Measurements from ENCODE around the gene IRF6.

IRF6 gene

DNA sequence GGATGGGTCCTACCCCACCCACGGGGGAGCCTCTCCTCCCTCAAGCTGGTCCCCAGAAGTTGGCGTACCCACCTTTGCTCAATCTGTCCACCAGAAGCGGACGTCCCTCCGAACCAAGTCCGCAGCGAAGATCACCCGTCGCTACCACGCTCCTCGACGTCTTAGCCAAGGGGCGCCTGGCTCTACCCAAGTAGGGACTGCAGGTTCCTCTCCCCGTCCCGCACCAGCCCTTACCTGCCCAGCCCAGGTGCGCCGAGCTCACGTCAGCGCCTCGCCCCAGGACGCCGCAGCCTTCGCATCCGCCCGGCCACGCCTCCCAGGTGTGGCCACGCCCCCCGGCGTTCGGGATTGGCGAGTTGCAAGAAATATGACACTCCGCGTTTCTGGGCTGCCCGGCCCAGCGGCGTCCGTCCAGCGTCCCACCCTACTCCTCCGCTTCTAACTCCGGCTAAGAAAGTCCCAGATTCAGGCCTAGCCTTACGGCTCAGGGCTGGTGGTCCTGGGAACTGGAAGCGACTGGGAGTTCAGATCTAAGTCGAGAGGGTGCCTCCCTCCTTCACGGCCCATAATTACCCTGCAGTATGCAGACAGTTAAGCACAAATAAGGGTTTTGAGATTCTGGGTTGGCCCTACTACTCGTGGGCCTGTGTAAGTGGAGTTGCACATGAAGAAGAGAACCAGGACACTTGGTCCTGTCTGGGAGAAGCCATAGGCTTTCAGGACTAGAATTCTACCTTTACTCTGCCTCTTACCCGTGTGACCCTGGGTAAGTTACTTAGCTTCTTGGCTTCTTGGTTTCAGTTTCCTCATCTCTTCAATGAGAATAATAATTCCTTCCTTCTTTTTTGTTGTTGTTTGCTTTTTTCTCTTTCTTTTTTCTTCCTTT is at the start of gene IRF6:
Gene IRF6, minus strand, starts transcription at position 268 of the 886 bp plus-strand sequence. CDS start 4,729 bp downstream, outside the sequence.
- peak; percentile 5 for FAIRE-seq

DNA sequence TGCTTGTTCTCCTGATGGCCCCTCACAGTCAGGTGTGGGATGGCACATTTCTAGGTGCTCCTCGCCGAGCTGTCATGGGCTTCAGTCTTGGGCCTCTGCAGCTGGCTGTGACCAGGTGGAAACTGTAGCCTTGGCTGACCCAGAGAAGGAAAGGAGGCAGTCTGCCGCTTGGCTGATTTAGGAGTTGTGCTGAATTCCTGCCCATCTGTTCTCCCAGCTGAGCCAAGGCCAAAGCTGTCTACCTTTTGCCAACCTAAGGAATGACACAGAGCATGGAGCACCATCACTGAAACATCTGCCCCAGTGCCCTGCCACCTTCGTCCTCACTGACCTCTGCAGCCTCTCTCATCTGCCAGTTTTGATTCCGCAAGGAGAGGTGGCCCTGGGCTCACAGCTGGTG is 49.7 kb upstream of the IRF6 start:
- FAIRE-seq, result no peak

DNA sequence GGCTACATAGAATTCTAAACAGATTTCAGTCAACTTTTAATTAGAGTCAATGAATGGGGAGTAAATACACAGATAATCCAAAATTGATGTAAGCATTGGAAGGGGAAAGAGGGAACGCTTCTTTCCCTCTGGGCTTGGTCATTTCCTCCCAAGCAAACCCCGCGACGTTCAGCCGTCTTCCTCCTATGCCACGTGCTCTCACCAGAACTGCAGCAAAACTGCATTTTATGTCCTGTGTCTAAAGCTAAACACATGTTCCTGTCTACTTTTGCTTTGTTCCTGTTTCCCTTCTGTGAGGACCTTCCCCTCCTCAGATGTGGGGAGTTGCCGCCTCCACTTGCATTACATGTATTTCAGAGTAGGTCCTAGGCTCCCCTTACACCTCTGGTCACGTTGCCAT is 49.1 kb upstream of the IRF6 start:
- FAIRE-seq, result no peak

DNA sequence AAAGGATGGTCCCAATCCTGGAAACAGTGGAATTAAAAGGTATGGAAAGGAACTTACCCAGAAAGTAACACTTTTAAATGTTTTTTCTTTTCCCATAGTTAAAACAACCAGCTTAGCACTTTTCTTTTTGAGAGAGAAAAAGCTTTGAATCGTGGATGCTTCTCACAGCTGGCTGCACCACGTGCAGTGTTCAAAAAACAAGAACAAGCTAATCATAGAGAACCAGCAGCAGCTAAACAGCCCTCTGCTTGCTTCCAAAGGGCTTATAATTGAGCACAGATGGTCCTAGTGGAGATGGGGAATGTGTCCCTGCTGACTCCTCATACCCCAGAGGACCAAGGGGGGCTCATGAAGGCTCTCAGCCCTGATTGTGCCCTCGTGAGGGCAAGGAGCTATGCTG is 48.3 kb upstream of the IRF6 start:
- no peak for FAIRE-seq

DNA sequence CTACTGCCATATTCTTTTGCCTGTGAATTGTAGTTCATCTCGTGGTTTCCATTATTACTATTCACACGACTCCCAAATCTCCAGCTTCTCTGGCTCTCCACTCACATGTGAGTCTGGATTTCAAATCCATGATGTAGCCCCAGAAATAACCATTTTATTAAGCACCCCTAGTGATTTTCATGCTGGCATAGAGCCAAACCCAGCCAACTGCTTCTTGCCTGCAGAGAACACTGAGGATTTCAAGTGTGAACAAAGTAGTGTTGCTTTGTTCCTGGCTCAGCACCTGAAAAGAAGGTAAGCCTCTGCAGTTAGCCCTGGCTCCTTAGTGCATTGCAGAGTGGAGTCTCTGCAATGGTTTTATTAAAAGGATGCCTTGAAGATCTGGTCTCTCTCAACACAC is 47.7 kb upstream of the IRF6 start:
- no peak for FAIRE-seq

DNA sequence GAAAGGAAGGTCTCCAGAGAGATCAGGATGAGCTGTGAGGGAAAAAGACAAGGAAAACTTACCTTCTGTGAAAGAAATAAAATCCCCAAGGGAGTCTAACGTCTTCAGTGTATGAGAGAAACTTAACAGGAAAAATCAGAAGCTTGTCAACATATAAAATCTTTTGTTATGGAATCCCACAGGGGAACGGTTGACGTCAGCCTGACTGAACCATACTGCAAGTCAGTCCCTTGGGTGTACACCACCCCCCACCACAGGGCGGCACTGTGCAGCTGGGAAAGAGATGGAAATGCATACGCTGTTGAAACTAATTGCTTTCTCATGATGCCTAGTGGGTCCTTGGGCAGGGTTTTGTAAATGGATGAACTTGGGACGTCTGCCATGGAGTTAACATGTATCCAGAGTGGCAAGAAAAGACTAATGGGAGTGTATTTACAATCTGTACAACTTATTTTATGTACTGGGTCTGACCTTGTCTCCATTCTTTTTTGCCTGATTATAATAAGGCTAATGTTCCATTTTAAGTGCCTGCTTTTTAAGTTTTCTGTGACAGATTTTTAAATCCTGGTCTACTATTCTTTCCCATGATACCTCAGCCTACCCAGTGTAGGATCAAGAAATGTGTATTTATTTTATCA is 44.5 kb upstream of the IRF6 start:
- no peak for FAIRE-seq

DNA sequence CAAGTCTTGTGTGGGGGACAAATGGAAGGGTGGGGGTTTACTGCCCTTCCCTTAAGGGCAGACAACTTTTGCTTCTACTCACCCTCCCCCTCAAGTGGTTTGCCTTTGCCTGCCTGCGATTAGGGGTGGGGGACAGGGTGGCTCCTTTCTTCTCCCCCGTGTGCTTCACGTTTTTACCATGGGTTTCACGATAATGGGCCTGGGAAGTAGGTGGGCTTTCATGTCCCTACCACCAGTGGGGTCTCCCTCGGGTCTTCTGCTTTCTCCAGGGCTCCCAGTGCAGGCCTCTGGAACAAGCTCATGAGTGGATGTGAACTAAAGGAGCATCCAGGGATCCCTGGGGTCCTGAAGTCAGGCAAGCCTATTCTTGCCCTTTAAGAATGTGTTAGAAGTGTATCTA is 43.4 kb upstream of the IRF6 start:
- no peak for FAIRE-seq

DNA sequence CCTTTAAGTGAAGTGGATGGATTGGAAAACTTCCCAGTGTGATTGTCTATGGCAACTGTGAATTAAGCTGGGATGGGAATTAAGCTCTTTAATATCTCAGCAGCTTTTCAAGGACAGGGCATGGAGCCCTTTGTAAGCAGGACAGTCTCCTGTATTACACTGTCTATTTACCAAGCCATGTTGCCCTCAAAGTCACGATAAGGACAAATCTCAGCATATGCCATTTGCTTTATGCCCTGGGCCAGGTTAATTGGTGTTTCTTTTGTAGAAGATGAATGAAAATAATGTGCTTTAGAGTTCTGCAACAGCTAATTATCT is 39.4 kb upstream of the IRF6 start:
- no peak for FAIRE-seq

DNA sequence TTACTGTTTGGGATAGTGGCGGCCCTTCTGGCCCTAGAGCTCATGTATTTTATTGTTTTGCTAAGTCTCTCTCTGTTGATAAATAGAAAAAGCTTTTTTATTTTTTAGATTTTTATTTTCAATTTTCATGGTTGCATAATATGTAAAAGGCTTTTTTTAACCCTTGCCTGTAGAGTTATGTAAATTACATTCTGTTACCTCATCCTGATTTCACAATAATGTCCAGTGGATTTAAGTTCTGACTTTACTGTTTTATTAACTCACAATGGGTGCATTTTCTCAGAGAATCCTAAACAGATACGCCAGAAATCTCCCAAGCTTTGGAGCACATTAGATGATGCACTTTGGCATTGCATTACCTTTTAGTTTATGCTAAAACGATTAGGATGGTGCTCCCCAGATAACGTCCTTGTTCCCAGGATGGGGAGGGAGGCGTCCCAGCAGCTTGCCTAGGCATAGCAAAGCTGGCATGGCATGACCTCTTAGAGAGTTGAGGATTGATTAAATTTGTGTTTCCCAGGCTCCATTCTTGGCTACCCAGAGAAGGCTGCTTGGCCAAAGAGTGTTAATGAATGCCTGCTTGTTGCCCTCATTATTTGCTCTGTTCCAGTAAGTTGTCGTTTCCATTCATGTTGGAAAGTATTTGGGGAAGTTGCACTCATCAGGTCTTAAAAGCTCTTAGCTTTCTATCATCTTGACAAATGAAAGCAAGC is 38.9 kb upstream of the IRF6 start:
- FAIRE-seq, result no peak

DNA sequence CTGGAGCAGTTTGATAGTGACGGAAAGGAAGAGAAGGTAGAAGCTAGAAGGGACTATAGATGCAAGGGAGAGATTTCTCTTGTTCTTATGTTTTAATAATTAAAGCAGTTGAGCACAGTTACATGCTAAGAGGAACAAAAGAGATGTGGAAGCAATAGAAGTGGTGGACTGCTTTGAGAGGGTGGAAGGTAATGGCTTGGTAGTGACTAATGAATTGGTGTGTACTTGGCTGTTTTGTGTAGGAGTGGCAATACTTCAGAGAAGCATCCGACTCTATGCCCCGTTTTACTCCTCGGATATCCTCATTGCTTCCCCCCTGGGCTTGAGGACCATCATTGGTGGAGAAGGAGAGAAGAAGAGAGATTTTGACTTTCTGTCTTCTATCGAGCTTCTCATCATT is 34.7 kb upstream of the IRF6 start:
- no peak for FAIRE-seq

DNA sequence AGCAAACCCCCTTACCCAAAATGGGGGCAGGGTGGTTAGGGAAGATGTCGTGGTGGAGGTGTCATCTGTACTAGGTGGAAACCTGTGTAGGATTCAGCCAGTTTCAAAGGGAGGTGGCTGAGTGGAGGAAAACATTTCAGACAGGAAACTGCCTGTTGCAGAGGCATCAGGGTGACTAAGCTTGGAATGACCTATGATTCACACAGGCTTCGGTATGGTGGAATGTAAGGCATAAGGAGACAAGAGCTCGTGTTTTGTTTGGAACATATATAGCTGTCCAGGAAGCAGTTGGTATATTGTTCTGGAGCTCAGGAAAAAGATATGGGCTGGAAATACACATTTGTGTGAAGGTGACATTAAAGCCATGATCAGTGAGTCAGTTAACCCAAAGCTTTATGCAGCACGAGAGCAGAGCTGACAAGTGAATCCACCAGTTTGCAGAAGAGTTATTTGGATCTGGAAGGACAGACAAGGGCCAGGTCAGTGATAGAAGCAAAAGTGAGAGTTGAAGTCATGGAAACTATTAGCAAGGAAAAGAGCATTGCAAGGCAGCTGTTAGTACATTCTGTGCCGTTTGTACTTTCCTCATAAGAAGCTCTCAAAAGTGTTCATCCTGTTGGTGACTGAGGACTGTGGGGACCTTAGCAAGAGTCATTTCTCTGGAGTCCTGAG is 34.1 kb upstream of the IRF6 start:
- no peak for FAIRE-seq

DNA sequence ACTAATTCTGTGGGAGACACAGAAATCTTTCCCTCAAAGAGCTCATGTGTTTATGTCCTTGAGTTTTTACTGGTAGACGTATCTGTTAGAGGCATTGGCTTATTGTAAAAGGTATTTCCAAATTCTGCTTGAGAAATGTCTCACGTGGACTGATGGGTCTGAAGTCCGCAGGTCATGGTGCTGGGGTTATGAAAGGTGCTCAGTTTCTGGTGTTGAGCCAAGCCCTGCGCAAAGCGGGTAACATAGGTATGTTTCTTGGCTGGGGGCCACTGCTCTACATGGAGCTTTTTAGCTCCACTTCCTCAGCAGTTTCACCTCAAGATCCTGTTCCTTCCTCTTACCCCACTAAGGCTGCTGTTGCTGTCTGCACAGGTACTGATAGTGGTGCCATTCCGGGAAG is 32.6 kb upstream of the IRF6 start:
- FAIRE-seq, result no peak

DNA sequence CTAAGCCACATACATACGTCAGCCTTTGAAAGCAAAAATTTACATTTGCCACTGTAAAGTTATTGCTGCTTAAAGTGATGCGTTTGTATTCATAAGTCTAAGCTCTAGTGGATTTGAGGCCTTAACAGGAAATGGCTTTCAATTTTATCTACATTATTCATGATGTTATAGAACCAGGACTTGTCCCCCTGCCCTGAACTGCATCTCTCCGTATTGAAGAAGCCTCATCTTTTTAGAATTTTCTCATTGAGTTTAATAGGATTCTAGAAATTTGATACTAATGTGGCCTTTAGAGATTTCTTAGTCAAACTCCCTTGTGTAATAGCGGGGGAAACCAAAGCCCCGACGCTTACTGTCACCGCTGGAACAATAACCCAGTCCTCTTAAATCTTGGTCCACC is 31.7 kb upstream of the IRF6 start:
- no peak for FAIRE-seq

DNA sequence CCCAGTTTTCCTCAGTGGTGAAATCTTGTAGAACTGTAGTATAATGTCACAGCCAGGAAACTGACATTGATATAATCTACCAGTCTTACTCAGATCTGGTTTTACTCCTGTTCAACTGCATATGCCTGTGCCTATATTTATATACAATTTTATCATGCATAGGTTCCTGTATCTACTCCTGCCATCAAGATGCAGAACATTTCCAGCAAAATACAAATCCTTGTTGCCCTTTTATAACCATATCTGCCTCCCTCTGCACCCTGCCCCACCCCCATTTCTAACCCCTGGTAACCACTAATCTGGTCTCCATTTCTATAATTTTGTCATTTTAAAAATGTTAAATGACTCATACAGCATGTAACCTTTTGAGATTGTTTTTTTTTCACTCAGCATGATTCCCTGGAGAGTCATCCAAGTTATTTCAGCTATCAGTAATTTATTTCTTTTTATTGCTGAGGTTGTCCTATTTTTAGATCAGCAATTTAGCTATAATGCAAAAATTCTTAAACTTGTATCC is 29.9 kb upstream of the IRF6 start:
- no peak for FAIRE-seq

DNA sequence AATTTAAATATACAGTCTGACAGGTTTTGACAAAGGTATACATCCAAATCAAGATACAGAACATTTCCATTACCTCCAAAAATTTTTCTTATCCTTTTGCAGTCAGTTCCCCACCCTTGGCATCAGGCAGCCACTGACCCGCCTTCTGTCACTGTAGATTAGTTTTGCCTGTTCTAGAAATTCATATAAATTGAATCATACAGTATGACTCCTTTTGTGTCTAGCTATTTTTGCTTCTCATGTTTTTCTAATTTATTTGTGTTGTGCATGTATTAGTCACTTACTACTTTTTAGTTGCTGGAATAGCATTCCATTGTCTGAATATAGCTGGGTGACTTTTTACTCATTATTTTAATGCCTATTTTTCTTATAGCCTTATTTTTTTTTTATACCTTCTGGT is 25.7 kb upstream of the IRF6 start:
- FAIRE-seq, result no peak

DNA sequence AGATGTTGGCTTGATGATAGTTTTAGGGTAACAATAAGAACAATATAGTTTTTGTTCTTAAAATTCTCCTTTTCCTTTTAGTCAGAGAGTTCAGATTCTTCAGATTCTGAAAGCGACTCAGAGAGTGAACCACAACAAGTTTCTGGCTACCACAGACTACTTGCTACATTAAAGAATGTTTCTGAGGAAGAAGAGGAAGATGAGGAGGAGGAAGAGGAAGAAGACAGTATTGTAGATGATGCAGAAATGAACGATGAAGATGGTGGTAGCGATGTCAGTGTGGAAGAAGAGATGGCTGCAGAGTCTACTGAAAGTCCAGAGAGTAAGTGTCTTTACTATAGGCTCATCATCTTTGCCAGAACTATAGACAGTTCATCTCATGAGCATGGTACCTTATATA is 24.8 kb upstream of the IRF6 start:
- FAIRE-seq, result no peak

DNA sequence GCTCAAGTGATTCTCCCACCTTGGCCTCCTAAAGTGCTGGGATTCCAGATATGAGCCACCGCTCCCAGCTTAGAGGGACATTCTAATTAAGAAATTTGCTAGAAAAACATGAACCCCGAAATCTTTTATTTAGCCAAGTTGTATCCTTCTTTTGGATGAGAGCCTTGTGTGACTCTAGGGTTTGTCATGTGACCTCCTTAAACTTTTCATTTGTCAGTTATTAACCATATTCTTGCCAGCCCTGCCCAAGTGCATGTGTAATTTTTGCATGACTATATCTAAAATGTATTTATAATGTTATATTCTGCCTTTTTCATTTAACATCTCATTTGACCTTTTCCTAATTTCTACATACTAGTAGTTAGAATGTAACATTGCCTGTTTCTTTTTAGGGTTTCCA is 23.8 kb upstream of the IRF6 start:
- FAIRE-seq, result no peak

DNA sequence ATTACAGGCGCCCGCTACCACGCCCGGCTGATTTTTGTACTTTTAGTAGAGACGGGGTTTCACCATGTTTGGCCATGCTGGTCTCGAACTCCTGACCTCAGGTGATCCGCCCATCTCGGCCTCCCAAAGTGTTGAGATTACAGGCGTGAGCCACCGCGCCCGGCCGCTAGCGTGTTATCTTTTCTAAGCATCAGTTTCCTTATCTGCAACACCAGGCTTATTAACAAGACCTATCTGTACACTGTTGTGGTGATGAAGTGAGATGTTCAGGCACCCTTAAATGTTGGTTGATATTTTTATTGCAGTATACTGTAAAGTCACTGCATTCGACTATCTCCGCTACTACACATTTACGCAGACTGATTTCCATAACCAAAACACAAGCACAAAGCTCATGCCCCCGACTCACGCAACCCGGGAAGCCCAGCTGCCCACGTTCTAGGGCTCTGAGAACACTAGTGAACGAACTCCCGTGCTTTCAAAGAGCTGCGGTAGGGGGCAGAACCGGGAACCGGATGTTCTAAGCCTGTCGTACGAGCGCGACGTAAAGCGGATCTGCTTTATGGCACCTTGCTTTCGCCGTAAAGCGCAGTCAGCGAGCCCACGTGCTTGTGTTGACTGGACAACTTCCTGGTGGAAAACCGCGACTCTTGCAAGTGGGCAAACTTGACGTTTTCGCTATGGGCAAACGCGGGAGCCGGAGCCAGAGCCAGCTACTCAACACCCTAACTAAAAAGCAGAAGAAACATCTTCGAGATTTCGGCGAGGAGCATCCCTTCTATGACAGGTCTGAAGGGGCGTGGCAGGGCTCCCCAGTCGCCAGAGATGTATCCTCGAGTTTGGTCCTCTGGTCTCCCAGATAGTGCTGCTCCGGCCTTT is 21.7 kb upstream of the IRF6 start, which contains the start of gene UTP25:
Gene UTP25, plus strand, starts transcription at position 589 of the 879 bp plus-strand sequence. Its CDS starts 92 bp downstream, at position 681.
- peak; percentile 5 for FAIRE-seq

DNA sequence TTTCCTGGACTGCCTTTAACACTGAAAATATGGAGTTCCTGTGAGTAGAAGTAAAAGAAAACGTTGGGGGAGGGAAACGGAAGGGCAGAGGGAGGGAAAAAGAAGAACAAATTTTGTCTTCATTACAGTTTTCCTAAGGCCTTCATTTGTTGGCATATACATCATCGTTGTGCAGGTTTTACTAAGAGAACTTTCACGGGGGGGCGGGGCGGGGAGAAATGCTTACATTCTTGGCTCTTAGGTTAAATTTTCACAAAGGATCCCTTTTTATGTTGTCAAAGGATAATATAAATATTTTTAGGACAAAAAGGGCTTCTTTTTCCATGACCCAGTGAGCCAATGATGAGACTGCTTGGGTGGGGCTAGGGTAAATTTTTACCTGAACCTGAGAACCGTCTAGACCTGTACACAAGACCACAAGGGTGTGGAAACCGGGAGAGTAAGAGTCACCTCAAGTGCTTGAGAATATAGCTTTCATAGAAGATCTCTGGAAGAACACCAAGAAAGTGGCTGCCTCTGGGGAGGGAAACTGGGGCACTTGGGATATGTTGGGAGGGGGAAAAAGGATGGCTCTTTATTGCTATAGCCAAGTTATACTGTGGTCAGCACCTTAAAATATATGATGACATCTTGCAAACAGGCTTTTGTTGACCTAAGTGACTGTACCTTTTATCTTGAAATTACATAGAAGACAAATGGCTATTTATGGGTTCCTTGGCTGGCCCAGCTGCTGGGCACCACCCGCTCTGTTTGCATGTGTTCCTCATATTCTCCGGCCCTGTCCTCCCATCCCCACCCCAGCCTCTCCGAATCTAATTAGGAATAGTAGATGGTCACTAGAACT is 19.9 kb upstream of the IRF6 start:
- FAIRE-seq, result no peak

DNA sequence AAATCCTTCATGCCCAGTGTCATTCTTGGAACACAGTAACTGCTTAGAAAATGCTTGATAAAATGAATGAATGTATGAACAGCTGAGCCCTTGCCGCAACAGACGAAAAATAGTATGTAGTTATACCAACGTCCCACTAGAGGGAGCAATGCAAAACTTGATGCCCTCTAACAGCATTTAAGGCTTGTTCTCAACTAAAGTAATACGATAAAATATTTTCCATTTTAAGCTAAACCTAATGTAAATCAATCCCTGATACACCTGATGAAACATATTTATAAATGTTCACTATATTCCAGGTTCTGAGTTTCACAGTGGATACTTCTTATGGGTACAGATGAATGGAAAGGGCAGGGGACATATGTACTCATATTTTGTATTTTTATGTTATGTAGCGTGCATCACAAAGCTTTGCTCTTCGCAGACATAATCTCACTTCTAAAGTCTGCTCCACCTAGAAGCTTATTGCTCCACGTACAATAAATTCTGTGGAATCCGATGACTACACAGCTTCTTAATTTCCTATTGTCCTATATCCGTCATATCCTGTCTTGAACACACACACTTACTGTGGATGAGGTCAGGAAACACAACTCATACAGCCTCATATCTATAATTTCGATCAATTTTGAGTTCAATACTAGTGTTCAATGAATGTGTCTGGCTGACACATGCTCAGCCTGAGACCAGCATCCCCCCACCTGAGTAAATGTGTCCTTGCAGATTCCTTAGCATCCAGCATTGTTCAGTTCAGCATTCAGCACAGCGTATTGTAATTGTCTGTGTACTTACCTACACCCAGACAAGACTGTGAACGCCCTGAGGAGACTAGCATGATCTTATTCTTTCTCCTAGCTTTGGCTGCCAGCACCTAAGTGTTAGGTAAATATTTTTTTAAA is 17.4 kb upstream of the IRF6 start:
- no peak for FAIRE-seq
